Liver (tissue), 9 donors: ENCODE measurements around the gene CDH18. TPM values are rescaled to one million over a fixed set of nuclear protein-coding genes. Genes with fewer than 3 reads are reported as not detected.

ENCODE experiments used
- DNase-seq: peaks from one replicate; pipeline ENCODE4 v3.0.0-alpha.2; 2017; ENCODE audit warnings: low spot score
- H3K27ac ChIP-seq, 2 donors: one replicate each; pipeline ENCODE4 v1.7.0; 2013; ENCODE audit warnings: inconsistent platforms in 2 of 2, low read length in 2 of 2, control low read depth in 1 of 2, low read depth in 1 of 2, mild to moderate bottlenecking in 1 of 2
- H3K27me3 ChIP-seq, 4 donors: one replicate each; pipeline versions ENCODE4 v1.6.1 to v1.7.0; 2013; ENCODE audit warnings: low read length in 3 of 4, inconsistent platforms in 1 of 4, mild to moderate bottlenecking in 1 of 4, moderate library complexity in 1 of 4; ENCODE audit not compliant: control insufficient read depth in 4 of 4, insufficient read depth in 4 of 4
- H3K36me3 ChIP-seq, 4 donors: one replicate each; pipeline versions ENCODE4 v1.6.1 to v1.7.0; 2013; ENCODE audit warnings: low read length in 3 of 4, mild to moderate bottlenecking in 3 of 4, low read depth in 1 of 4, moderate library complexity in 1 of 4; ENCODE audit not compliant: control insufficient read depth in 4 of 4, insufficient read depth in 3 of 4
- H3K4me1 ChIP-seq, 4 donors: one replicate each; pipeline versions ENCODE4 v1.6.1 to v1.7.0; 2013; ENCODE audit warnings: low read length in 3 of 4, mild to moderate bottlenecking in 3 of 4, moderate library complexity in 1 of 4; ENCODE audit not compliant: control insufficient read depth in 4 of 4, insufficient read depth in 4 of 4
- H3K4me3 ChIP-seq, 3 donors: one replicate each; pipeline versions ENCODE4 v1.6.1 to v1.7.0; 2013; ENCODE audit warnings: low read length in 3 of 3, control low read depth in 1 of 3, low read depth in 1 of 3, mild to moderate bottlenecking in 1 of 3
- H3K9ac ChIP-seq, 2 donors: one replicate each; pipeline ENCODE4 v1.7.0; 2013; ENCODE audit warnings: low read length in 2 of 2, mild to moderate bottlenecking in 2 of 2, moderate library complexity in 2 of 2, control low read depth in 1 of 2, low read depth in 1 of 2
- H3K9me3 ChIP-seq, 4 donors: one replicate each; pipeline versions ENCODE4 v1.6.1 to v1.7.0; 2013; ENCODE audit warnings: low read length in 3 of 4; ENCODE audit not compliant: control insufficient read depth in 4 of 4
- EGR1 ChIP-seq, 2 donors: IDR thresholded peaks; 2 replicates each; pipeline ENCODE4 v1.6.1; 2016 to 2018; ENCODE audit warnings: antibody characterized with exemption in 2 of 2, low read depth in 2 of 2
- FOXA1 ChIP-seq: IDR thresholded peaks from 2 replicates; pipeline ENCODE4 v1.6.1; 2016; ENCODE audit warnings: antibody characterized with exemption
- FOXA2 ChIP-seq: IDR thresholded peaks from 2 replicates; pipeline ENCODE4 v1.6.1; 2016; ENCODE audit warnings: antibody characterized with exemption
- GABPA ChIP-seq, 2 donors: IDR thresholded peaks in 1 of 2; conservative IDR thresholded peaks in 1 of 2; 2 replicates each; pipeline ENCODE4 v1.6.1; 2016; ENCODE audit warnings: antibody characterized with exemption in 2 of 2, mild to moderate bottlenecking in 1 of 2, moderate library complexity in 1 of 2
- HNF4A ChIP-seq, 2 donors: conservative IDR thresholded peaks; 2 replicates each; pipeline ENCODE4 v1.6.1; 2016; ENCODE audit warnings: antibody characterized with exemption in 2 of 2, mild to moderate bottlenecking in 2 of 2
- HNF4G ChIP-seq: IDR thresholded peaks from 2 replicates; pipeline ENCODE4 v1.6.1; 2016; ENCODE audit warnings: antibody characterized with exemption
- JUND ChIP-seq, 2 donors: IDR thresholded peaks; 2 replicates each; pipeline ENCODE4 v1.6.1; 2016; ENCODE audit warnings: antibody characterized with exemption in 2 of 2
- NR2F2 ChIP-seq: IDR thresholded peaks from 2 replicates; pipeline ENCODE4 v1.6.1; 2016; ENCODE audit warnings: antibody characterized with exemption
- RAD21 ChIP-seq, 2 donors: IDR thresholded peaks; 2 replicates each; pipeline ENCODE4 v1.6.1; 2016; ENCODE audit warnings: antibody characterized with exemption in 2 of 2, mild to moderate bottlenecking in 2 of 2
- RXRA ChIP-seq, 2 donors: IDR thresholded peaks; 2 replicates each; pipeline ENCODE4 v1.6.1; 2017 to 2018; ENCODE audit warnings: antibody characterized with exemption in 2 of 2, mild to moderate bottlenecking in 1 of 2
- TAF1 ChIP-seq: conservative IDR thresholded peaks from 2 replicates; pipeline ENCODE4 v1.6.1; 2016; ENCODE audit warnings: antibody characterized with exemption, mild to moderate bottlenecking
- YY1 ChIP-seq: IDR thresholded peaks from 2 replicates; pipeline ENCODE4 v1.6.1; 2016; ENCODE audit warnings: antibody characterized with exemption, mild to moderate bottlenecking
- WGBS: extraction: QIAGEN DNeasy Blood & Tissue Kit; methylation state at CpG from one replicate; pipeline ENCODE4 v1.1.7; 2013; 5-methylcytosine and 5-hydroxymethylcytosine counted together
- polyA plus RNA-seq, 2 donors: library from polyadenylated mRNA; stranded (reverse) in 1 of 2; unstranded in 1 of 2; fragments of 200-250 nt in 1 of 2; fragments of >200 nt in 1 of 2; fragmentation: Nextera tagmentation in 1 of 2; extraction: Ambion mirVana in 1 of 2; gene quantifications; one replicate each; pipeline versions ENCODE4 v1.2.1 to v1.2.3, GENCODE V29; 2013 to 2015
- total RNA-seq, 2 donors: library from RNA; depleted of rRNA; stranded (reverse); fragments of >200 nt; gene quantifications; one replicate each; pipeline ENCODE4 v1.2.3, GENCODE V29; 2014
- TF ChIP-seq, protein P1 (sequence below): IDR thresholded peaks from 2 replicates; pipeline ENCODE4 v1.6.1; 2016; ENCODE audit warnings: antibody characterized with exemption
- TF ChIP-seq, protein P2 (sequence below): fragments of 150-350 bp; IDR thresholded peaks from 2 replicates; pipeline ENCODE4 v1.5.1; 2017; ENCODE audit warnings: improper control_type of control experiment, low read depth, low read length; ENCODE audit not compliant: missing input control
- TF ChIP-seq, protein P3 (sequence below): IDR thresholded peaks from 2 replicates; pipeline ENCODE4 v1.6.1; 2016; ENCODE audit warnings: antibody characterized with exemption
- TF ChIP-seq, protein P4 (sequence below): IDR thresholded peaks from 2 replicates; pipeline ENCODE4 v1.6.1; 2016; ENCODE audit warnings: antibody characterized with exemption, mild to moderate bottlenecking
- TF ChIP-seq, protein P5 (sequence below): IDR thresholded peaks from 2 replicates; pipeline ENCODE4 v1.6.1; 2016; ENCODE audit warnings: antibody characterized with exemption
- donor health status: healthy.
- donor health status: healthy.
- donor health status: healthy.
- donor health status: healthy.
- donor health status: healthy.

The CDH18 gene
- total and polyA plus RNA-seq, 4 donors = 0.19 TPM; not detected in 3

DNA sequence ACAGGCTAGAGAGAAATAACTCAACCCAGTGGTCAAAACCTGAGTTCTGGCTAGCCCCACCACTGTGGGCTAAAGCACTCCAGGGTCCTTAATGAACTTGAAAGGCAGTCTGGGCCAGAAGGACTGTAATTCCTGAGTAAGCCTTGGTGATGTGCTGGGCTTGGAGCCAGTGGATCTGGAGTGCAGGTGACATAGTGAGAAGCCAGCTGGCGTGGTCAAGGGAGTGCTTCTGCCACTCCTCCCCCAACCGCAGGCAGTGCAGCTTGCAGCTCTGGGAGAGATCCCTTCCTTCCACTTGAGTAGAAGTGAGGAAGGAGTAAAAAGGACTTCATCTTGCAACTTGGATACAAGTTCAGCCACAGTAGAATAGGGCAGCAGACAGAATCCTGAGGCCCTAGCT, 424.0 kb downstream of the CDH18 start:
- Histone ChIP-seq H3K27ac (no peak overlapping the region), H3K4me3 (no peak overlapping the region), H3K4me1 (no peaks in the 10 kb centered on the region), H3K27me3 (no peaks in the 10 kb centered on the region), H3K9me3 (peaks cover 0 to 5% (median 0%) of the 10 kb centered on the region in 4 donors), H3K36me3 (no peaks in the 10 kb centered on the region), H3K9ac (no peak overlapping the region)
- 68% methylated on average over 2 of the region's 2 CpGs for WGBS
- TF ChIP-seq, protein P1, sequence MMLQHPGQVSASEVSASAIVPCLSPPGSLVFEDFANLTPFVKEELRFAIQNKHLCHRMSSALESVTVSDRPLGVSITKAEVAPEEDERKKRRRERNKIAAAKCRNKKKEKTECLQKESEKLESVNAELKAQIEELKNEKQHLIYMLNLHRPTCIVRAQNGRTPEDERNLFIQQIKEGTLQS = no peak
- TF ChIP-seq, protein P2, sequence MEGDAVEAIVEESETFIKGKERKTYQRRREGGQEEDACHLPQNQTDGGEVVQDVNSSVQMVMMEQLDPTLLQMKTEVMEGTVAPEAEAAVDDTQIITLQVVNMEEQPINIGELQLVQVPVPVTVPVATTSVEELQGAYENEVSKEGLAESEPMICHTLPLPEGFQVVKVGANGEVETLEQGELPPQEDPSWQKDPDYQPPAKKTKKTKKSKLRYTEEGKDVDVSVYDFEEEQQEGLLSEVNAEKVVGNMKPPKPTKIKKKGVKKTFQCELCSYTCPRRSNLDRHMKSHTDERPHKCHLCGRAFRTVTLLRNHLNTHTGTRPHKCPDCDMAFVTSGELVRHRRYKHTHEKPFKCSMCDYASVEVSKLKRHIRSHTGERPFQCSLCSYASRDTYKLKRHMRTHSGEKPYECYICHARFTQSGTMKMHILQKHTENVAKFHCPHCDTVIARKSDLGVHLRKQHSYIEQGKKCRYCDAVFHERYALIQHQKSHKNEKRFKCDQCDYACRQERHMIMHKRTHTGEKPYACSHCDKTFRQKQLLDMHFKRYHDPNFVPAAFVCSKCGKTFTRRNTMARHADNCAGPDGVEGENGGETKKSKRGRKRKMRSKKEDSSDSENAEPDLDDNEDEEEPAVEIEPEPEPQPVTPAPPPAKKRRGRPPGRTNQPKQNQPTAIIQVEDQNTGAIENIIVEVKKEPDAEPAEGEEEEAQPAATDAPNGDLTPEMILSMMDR = no peak
- TF ChIP-seq GABPA (IDR thresholded peaks at IDR 0.05 in 1 of 2, conservative IDR thresholded peaks at IDR 0.05 in 1 of 2) (no peak), FOXA2 (no peak), YY1 (no peak), RAD21 (IDR thresholded peaks at IDR 0.05) (no peak), HNF4G (no peak), HNF4A (conservative IDR thresholded peaks at IDR 0.05) (no peak), NR2F2 (no peak), RXRA (IDR thresholded peaks at IDR 0.05) (no peak), TAF1 (no peak), FOXA1 (no peak), JUND (IDR thresholded peaks at IDR 0.05) (no peak), EGR1 (IDR thresholded peaks at IDR 0.05; ENCODE audit: low read depth in 2 of 2) (no peak)
- TF ChIP-seq, protein P3, sequence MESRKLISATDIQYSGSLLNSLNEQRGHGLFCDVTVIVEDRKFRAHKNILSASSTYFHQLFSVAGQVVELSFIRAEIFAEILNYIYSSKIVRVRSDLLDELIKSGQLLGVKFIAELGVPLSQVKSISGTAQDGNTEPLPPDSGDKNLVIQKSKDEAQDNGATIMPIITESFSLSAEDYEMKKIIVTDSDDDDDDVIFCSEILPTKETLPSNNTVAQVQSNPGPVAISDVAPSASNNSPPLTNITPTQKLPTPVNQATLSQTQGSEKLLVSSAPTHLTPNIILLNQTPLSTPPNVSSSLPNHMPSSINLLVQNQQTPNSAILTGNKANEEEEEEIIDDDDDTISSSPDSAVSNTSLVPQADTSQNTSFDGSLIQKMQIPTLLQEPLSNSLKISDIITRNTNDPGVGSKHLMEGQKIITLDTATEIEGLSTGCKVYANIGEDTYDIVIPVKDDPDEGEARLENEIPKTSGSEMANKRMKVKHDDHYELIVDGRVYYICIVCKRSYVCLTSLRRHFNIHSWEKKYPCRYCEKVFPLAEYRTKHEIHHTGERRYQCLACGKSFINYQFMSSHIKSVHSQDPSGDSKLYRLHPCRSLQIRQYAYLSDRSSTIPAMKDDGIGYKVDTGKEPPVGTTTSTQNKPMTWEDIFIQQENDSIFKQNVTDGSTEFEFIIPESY = no peak
- TF ChIP-seq, protein P4, sequence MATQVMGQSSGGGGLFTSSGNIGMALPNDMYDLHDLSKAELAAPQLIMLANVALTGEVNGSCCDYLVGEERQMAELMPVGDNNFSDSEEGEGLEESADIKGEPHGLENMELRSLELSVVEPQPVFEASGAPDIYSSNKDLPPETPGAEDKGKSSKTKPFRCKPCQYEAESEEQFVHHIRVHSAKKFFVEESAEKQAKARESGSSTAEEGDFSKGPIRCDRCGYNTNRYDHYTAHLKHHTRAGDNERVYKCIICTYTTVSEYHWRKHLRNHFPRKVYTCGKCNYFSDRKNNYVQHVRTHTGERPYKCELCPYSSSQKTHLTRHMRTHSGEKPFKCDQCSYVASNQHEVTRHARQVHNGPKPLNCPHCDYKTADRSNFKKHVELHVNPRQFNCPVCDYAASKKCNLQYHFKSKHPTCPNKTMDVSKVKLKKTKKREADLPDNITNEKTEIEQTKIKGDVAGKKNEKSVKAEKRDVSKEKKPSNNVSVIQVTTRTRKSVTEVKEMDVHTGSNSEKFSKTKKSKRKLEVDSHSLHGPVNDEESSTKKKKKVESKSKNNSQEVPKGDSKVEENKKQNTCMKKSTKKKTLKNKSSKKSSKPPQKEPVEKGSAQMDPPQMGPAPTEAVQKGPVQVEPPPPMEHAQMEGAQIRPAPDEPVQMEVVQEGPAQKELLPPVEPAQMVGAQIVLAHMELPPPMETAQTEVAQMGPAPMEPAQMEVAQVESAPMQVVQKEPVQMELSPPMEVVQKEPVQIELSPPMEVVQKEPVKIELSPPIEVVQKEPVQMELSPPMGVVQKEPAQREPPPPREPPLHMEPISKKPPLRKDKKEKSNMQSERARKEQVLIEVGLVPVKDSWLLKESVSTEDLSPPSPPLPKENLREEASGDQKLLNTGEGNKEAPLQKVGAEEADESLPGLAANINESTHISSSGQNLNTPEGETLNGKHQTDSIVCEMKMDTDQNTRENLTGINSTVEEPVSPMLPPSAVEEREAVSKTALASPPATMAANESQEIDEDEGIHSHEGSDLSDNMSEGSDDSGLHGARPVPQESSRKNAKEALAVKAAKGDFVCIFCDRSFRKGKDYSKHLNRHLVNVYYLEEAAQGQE = no peak
- TF ChIP-seq, protein P5, sequence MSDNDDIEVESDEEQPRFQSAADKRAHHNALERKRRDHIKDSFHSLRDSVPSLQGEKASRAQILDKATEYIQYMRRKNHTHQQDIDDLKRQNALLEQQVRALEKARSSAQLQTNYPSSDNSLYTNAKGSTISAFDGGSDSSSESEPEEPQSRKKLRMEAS = no peak
- DNase-seq = no peak

DNA sequence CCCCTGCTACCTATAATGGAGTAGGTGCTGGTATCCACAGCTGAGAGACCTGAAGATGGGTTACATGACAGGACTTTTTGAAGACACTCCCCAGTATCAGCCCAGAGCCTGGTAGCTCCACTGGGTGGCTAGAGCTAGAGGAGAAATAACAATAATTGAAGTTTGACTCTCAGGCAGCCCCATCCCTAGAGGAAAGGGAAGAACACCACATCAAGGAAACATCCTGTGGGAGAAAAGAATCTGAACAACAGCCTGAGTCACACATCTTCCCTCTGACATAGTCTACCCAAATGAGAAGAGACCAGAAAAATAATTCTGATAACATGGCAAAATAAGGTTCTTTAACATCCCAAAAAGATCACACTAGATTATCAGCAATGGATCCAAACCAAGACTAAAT, 432.1 kb downstream of the CDH18 start:
- no peak overlapping the region for H3K27ac ChIP-seq
- no peaks in the 10 kb centered on the region for H3K27me3 ChIP-seq
- no peaks in the 10 kb centered on the region for H3K36me3 ChIP-seq
- H3K9me3 ChIP-seq = no peaks in the 10 kb centered on the region
- no peak overlapping the region for H3K9ac ChIP-seq
- DNase-seq = no peak
- H3K4me1 ChIP-seq = no peaks in the 10 kb centered on the region
- no peak overlapping the region for H3K4me3 ChIP-seq
- TF ChIP-seq FOXA1 = no peak
- no peak for TF ChIP-seq NR2F2
- TF ChIP-seq, protein P2 = no peak
- TF ChIP-seq EGR1 (IDR thresholded peaks at IDR 0.05; ENCODE audit: low read depth in 2 of 2) = no peak
- TF ChIP-seq, protein P4 = no peak
